Large intestine (tissue), 3 donors: ENCODE measurements around the gene CPNE9. TPM values are rescaled to one million over a fixed set of nuclear protein-coding genes. Genes with fewer than 3 reads are reported as not detected.

Experiments
- DNase-seq, 2 donors: peaks; one replicate each; pipeline versions ENCODE4 v3.0.0 to v3.0.0-alpha.2; 2013
- H3K27ac ChIP-seq: one replicate; pipeline ENCODE4 v1.5.1; 2013; ENCODE audit warnings: low read length
- H3K27me3 ChIP-seq: 2 replicates; pipeline ENCODE4 v1.6.1; 2013; ENCODE audit warnings: low read length; ENCODE audit not compliant: control insufficient read depth, insufficient read depth
- H3K36me3 ChIP-seq: 2 replicates; pipeline ENCODE4 v1.6.1; 2013; ENCODE audit warnings: low read length; ENCODE audit not compliant: control insufficient read depth, insufficient read depth
- H3K4me1 ChIP-seq: one replicate; pipeline ENCODE4 v1.6.1; 2013; ENCODE audit warnings: low read length; ENCODE audit not compliant: control insufficient read depth, insufficient read depth
- H3K4me3 ChIP-seq: one replicate; pipeline ENCODE4 v1.5.1; 2013; ENCODE audit warnings: low read length
- H3K9me3 ChIP-seq: one replicate; pipeline ENCODE4 v1.6.1; 2013; ENCODE audit warnings: mild to moderate bottlenecking, low read depth, low read length, moderate library complexity; ENCODE audit not compliant: control insufficient read depth
- WGBS: methylation state at CpG from one replicate; pipeline ENCODE4 v1.1.5; 2013; ENCODE audit warnings: low lambda C conversion rate; ENCODE audit not compliant: insufficient coverage; 5-methylcytosine and 5-hydroxymethylcytosine counted together
- polyA plus RNA-seq: library from polyadenylated mRNA; unstranded; fragments of 120-200 nt; gene quantifications from one replicate; pipeline ENCODE4 v1.2.1, GENCODE V29; 2013

Gene CPNE9
- polyA plus RNA-seq, 1 donor: 0.73 TPM

GRCh38 chr3:9729419-9729818 is 25.8 kb downstream of the CPNE9 start:
- H3K27me3 ChIP-seq: peaks cover 3% of the 10 kb centered on the region
- H3K4me1 ChIP-seq: peaks cover 13% of the 10 kb centered on the region
- no CpG with 5 or more reads among the region's 10 CpGs for WGBS
- DNase-seq: no peak
- H3K27ac ChIP-seq: no peak overlapping the region
- H3K36me3 ChIP-seq: peaks cover 5% of the 10 kb centered on the region
- no peak overlapping the region for H3K4me3 ChIP-seq
- H3K9me3 ChIP-seq: peaks cover 2% of the 10 kb centered on the region

GRCh38 chr3:9730657-9731205 is 27.1 kb downstream of the CPNE9 start:
- Histone ChIP-seq H3K27me3 (peaks cover 2% of the 10 kb centered on the region), H3K27ac (peak overlapping the region; percentile 78), H3K36me3 (peaks cover 16% of the 10 kb centered on the region), H3K4me1 (peaks cover 13% of the 10 kb centered on the region), H3K4me3 (peak overlapping the region; percentile 91), H3K9me3 (peaks cover 2% of the 10 kb centered on the region)
- no peak for DNase-seq
- WGBS: 5% methylated on average over 10 of the region's 17 CpGs

- Histone ChIP-seq H3K4me1 (peaks cover 13% of the 10 kb centered on the region), H3K9me3 (no peaks in the 10 kb centered on the region), H3K36me3 (peaks cover 21% of the 10 kb centered on the region), H3K4me3 (peak within 1 kb of the TSS; percentile 91), H3K27me3 (no peaks in the 10 kb centered on the region), H3K27ac (peak within 1 kb of the TSS; percentile 99)
- peak; percentile 99 for DNase-seq
- no CpG with 5 or more reads among the region's 88 CpGs for WGBS
Measured at GRCh38 chr3:9731206-9732079, 27.8 kb downstream of the CPNE9 start, which contains the start of gene BRPF1. Gene BRPF1, plus strand, starts transcription at chr3:9731735. Its CDS starts 2,406 bp downstream, at chr3:9734141.

GRCh38 chr3:9732080-9732739 is 28.6 kb downstream of the CPNE9 start:
- WGBS: no CpG with 5 or more reads among the region's 41 CpGs
- peak in 1 of 2 donors; percentile 10 for DNase-seq
- no peaks in the 10 kb centered on the region for H3K27me3 ChIP-seq
- peak overlapping the region; percentile 99 for H3K27ac ChIP-seq
- H3K4me1 ChIP-seq: peaks cover 13% of the 10 kb centered on the region
- H3K4me3 ChIP-seq: peak overlapping the region; percentile 91
- no peaks in the 10 kb centered on the region for H3K9me3 ChIP-seq
- H3K36me3 ChIP-seq: peaks cover 29% of the 10 kb centered on the region

GRCh38 chr3:9732740-9733115 is 29.1 kb downstream of the CPNE9 start:
- DNase-seq: peak in 1 of 2 donors; percentile 9
- Histone ChIP-seq H3K27ac (no peak overlapping the region), H3K4me3 (peak overlapping the region; percentile 91), H3K27me3 (no peaks in the 10 kb centered on the region), H3K9me3 (no peaks in the 10 kb centered on the region), H3K4me1 (peaks cover 13% of the 10 kb centered on the region), H3K36me3 (peaks cover 34% of the 10 kb centered on the region)
- no CpG with 5 or more reads among the region's 7 CpGs for WGBS

- Histone ChIP-seq H3K9me3 (no peaks in the 10 kb centered on the region), H3K36me3 (peaks cover 75% of the 10 kb centered on the region), H3K4me3 (no peak overlapping the region), H3K27ac (no peak overlapping the region), H3K4me1 (peaks cover 10% of the 10 kb centered on the region), H3K27me3 (no peaks in the 10 kb centered on the region)
- DNase-seq: no peak
- WGBS: no CpG with 5 or more reads among the region's 2 CpGs
Measured at GRCh38 chr3:9736831-9737230, 33.2 kb downstream of the CPNE9 start.

- Histone ChIP-seq H3K27ac (no peak overlapping the region), H3K36me3 (peaks cover 96% of the 10 kb centered on the region), H3K4me3 (no peak overlapping the region), H3K27me3 (no peaks in the 10 kb centered on the region), H3K9me3 (no peaks in the 10 kb centered on the region), H3K4me1 (no peaks in the 10 kb centered on the region)
- no peak for DNase-seq
- WGBS: 100% methylated on average over 3 of the region's 15 CpGs
Measured at GRCh38 chr3:9739181-9739580, 35.5 kb downstream of the CPNE9 start.

GRCh38 chr3:9742560-9742959 is 38.9 kb downstream of the CPNE9 start:
- Histone ChIP-seq H3K27me3 (no peaks in the 10 kb centered on the region), H3K4me3 (no peak overlapping the region), H3K36me3 (peaks cover 99% of the 10 kb centered on the region), H3K4me1 (no peaks in the 10 kb centered on the region), H3K27ac (no peak overlapping the region), H3K9me3 (no peaks in the 10 kb centered on the region)
- WGBS: no CpG with 5 or more reads among the region's 1 CpG
- DNase-seq: no peak

GRCh38 chr3:9743548-9743947 is 39.9 kb downstream of the CPNE9 start:
- no peak overlapping the region for H3K4me3 ChIP-seq
- no peak overlapping the region for H3K27ac ChIP-seq
- H3K4me1 ChIP-seq: peaks cover 4% of the 10 kb centered on the region
- H3K9me3 ChIP-seq: no peaks in the 10 kb centered on the region
- WGBS: no CpG with 5 or more reads among the region's 18 CpGs
- no peaks in the 10 kb centered on the region for H3K27me3 ChIP-seq
- DNase-seq: no peak
- H3K36me3 ChIP-seq: peaks cover 93% of the 10 kb centered on the region

GRCh38 chr3:9744162-9744561 is 40.5 kb downstream of the CPNE9 start:
- Histone ChIP-seq H3K36me3 (peaks cover 87% of the 10 kb centered on the region), H3K9me3 (no peaks in the 10 kb centered on the region), H3K4me1 (peaks cover 6% of the 10 kb centered on the region), H3K4me3 (no peak overlapping the region), H3K27ac (no peak overlapping the region), H3K27me3 (no peaks in the 10 kb centered on the region)
- WGBS: no CpG with 5 or more reads among the region's 13 CpGs
- DNase-seq: no peak
